GM03348 (cell line): ENCODE measurements around the gene GALE.

ENCODE experiments used
- DNase-seq: peaks from one replicate; pipeline ENCODE4 v3.0.0; 2012; ENCODE audit warnings: low spot score

Gene GALE

DNA sequence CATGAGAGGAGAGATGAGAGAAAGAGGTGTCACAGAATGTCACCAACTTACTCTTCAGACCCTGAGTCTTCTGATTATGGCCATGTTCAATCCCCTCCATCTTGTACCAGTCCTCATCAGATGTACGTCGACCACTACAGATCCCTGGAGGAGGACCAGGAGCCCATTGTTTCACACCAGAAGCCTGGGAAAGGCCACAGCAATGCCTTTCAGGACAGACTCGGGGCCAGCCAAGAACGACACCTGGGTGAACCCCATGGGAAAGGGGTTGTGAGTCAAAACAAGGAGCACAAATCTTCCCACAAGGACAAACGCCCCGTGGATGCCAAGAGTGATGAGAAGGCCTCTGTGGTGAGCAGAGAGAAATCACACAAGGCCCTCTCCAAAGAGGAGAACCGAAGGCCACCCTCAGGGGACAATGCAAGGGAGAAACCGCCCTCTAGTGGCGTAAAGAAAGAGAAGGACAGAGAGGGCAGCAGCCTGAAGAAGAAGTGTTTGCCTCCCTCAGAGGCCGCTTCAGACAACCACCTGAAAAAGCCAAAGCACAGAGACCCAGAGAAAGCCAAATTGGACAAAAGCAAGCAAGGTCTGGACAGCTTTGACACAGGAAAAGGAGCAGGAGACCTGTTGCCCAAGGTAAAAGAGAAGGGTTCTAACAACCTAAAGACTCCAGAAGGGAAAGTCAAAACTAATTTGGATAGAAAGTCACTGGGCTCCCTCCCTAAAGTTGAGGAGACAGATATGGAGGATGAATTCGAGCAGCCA, 49.3 kb downstream of the GALE start:
- peak; percentile 68 for DNase-seq

DNA sequence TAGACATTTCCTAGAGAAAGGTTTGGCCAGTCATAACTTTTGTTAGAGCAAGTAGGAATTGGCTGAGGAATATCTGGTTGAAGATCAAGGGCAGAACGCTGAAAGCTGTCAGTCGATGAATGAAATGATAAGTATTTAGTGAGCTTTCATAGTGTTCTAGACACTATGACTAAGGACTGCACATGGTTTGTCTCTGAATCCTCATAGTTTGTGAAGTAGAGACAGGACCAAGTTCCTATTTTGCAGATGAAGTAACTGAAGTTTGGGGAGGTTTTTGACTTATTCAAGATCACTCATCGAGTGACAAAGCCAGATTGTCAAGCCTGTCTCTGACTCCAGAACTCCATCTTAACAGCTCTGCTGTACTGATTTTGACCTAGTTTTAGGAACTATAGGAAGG, 52.5 kb downstream of the GALE start:
- DNase-seq = no peak
